OCI-M1 (cell line): ENCODE data around the gene RAD9A.

Experiments
- DNase-seq: peaks from one replicate; lab custom pipeline; 2025; lab: John Stamatoyannopoulos, UW

RAD9A gene

DNA sequence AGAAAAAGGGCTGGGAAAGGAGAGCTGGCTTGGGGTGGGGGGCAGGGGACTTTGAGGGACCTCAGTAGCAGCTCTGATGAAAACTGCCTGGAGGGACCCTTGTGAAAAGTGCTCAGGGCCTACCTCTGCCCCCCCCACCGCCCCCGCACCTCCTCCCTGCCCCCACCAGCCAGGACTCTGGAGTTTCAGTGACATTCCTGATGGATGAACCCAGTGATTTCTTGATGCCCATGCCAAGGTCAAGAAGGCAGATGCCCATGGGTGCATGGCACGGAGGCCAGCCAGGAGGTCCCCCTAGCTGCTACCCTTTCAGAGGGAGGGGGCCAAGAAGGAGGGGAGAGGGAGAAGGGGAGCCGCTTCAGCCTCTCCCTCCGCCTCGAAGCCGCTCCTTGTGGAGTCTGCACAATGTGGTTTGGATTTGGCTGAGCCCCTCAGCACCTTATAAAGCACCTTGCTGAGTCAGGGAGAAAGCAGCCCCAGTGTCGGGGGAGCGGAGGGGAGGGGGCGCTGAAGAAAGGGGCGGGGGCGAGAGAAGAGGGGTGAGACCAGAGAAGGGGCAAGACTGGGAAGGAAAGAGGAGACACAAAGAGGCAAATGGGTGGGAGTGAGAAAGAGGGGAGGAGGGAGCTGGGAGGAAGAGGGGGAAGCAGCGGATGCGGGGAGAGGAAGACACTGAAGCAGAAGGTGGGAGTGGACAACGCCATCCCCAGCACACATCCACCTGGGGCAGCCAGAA is 16.3 kb upstream of the RAD9A start:
- DNase-seq: no peak

DNA sequence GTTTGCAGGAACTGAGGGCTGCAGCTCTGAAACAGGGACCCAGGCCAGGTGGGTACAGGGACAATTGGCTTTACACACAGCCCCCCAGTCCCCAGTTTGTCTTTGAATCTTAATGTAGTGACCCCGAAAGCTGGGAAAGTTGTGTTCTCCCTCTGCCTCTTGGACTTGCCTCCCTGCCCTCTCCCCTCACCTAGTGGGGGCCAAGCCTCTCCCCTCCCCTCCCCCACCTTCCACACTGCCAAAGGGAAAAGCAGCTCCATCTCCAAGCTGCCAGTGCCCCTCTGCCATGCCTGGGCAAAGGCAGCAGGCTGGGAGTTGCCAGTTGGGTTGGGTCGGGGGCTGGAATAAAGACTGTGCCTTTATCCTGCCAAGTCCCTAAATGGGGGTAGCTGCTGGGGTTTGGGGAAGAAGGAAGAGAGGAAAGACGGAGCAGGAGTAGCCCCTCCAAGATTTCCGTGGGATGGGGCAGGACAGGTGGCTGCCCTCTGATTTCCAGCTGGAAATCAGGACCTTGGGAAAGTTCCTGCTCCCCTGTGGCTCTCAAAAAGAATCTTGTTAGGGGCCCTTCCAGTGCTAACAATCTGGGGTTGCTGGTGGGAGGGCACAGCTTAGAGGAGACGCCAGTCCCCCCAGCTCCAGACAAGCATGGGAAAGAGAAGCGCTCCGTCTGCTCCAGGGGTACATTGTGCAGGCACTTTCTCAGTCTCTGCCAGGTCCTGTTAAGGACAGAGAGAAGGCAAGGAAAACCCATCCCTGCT is 15.5 kb upstream of the RAD9A start:
- no peak for DNase-seq

DNA sequence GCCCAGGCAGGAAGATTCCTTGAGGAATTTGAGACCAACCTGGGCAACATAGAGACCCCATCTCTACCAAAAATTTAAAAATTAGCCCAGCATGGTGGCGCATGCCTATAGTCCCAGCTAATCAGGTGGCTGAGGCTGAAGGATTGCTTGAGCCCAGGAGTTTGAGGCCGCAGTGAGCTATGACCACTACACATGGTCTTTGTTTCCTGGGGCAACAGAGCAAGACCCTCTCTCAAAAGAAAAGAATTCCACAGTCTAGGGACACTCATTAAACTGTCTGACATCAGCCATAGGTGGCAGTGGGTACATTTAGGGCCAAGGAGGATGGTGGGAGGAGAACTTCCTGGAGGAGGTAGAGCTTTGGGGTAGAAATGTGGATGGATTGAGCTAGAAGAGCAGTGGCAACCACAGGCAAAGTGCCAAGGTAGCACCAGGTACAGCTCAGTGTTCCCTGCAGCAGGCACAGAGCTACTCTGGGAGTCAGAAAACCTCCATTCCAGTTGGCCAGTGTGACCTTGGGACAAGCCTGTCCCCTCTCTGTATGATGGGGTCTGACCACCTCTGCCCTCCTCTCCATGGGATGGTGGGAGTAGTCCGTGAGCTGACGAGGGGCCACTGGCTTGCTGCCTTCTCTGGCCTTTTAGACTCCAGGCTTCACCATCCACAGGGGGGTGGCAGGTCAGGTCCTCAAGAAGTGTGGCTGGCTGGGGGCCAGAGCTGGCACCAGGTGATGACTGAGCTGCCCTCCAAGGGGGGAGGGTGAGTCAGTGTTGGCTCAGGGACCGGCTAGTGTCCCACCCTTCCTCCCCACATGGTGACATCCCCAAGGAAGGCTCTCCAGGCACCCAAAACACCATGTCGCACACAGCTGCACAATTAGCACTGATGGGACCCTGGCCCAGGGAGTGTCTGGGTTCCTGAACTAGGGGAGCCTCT is 14.6 kb upstream of the RAD9A start:
- DNase-seq: no peak

DNA sequence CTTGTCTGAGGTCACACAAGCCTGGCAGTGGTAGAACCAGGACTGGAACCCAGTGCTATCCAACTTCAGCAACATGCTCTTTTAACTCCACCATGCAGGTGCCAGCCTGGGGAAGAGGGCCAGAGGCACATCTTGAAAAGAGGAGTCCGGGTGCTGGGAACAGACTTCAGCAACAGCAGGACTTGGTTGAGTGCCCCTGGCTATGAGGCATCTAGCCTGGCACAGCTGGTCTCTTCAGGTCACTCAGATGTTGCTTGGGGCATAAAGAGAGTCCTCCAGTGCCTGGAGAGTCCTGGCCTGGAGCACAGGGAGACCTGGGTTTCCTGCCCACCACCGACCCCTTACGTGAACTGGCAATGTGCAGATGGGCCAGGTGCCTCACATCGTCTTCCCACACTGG is 13.2 kb upstream of the RAD9A start:
- no peak for DNase-seq

DNA sequence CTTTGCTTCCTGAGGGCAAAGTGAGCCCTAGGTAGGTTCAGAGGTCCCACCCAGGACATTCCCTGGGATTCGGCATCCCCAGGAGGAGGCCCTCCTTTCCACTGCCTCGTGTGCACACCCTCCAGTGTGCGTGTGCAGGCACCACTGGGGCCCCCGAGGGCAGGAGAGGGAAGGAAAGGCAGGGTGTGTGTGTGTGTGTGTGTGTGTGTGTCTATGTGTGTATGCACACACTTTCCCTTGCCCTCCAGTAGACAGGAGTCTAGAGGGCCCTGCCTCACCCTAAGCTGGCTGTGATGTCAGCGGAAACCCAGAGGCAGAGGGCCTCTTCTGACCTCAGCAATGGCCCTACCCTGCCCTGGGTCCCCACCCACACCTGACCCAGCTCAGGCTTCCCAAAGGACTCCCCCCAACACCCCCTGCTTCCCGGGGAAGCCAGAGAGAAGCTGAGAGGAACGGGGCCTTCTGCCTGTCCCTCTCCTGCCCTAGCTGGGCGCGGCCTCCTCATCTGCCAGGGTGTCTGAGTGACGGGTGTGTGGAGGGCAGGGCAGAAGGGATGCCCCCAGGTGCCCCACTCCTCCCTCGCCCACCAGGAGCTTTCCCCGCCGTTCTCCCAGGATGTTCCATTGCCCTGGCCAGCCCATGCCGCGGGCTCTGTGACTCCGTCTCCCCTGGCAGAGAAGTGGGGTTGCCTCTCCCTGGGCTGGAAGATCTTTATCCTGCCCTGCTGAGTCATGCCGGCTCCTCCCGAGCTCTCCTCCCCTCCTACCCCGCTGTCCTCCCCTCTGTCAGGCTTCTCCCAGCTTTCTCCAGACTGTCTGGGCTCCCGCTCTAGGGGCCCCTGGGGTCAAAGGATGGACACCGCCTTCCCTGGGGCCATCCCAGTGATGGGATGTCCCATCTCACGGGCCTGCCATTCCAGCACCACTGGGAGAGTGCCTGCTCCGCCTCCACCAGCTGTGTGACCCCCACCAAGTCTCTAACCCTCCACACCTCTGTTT is 12.4 kb upstream of the RAD9A start:
- DNase-seq: no peak

DNA sequence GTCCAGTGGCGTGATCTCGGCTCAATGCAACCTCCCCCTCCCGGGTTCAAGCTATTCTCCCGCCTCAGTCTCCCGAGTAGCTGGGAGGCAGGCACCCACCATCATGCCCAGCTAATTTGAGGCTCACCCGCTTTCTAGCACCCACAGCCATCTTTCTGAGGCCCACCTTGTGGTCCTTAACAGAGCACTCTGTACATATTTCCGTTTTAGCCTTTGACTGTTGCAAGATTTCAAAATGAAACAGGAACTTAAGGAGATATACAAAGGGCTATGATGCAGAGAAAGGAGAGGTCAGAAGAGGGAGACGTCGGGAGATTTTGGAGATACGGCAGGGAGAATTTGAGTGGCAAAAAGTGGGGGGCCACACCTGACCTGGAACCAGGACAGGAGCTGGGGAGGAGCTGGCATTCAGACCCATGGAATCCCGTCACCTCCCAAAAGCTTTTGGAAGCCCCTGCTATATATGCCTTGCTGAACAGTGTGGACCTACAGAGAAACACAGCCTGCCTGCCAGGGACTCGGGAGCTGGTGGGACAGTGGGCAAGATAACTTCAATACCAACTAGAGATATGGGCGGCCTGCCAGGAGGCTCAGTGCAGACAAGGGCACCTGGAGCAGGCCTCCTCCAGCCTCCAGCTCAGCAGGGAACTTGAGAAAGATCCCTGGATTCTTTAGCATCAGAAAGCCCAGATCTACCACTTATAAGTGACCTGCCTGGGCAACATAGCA is 10.4 kb upstream of the RAD9A start:
- DNase-seq: peak; percentile 44

DNA sequence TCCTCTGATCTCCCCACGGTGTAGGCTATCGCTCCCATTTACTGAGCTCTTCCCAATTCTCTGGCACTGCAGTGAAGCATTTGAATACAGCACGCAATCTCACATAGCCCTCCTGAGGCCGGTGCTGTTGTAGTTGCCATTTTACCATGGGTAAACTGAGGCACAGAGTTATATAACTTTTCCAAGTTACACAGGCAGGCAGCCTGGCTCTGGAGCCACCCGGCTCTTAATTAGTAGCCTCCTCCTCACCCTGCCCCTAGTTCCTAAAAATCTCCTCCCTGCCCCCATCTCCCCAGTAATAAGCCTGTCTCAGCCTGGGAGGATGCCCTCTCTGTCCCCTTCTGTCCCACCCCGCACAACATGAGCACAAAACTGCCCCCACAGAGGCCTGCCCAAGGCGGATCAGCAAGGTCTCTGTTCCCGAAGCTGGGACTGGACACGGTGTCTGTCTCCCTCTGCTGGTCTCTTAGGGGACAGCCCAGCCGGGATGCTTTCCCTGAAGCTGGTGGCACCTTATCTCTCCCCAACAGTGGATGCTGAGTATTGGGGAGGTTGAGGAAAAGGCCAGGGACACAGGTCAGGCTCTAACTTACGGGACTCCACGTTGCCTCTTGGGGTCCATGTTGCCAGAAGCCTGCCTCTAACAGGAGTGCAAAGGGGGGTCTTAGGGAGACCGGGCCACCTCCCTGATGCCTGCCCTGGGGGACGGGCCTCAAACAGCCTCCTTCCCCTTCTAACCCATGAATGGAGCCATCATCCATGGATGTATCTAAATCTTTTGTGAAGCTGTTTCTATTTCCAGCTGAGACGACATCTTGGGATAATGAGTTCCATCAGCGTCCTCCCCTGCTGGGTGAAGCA is 9.3 kb upstream of the RAD9A start:
- peak; percentile 91 for DNase-seq

DNA sequence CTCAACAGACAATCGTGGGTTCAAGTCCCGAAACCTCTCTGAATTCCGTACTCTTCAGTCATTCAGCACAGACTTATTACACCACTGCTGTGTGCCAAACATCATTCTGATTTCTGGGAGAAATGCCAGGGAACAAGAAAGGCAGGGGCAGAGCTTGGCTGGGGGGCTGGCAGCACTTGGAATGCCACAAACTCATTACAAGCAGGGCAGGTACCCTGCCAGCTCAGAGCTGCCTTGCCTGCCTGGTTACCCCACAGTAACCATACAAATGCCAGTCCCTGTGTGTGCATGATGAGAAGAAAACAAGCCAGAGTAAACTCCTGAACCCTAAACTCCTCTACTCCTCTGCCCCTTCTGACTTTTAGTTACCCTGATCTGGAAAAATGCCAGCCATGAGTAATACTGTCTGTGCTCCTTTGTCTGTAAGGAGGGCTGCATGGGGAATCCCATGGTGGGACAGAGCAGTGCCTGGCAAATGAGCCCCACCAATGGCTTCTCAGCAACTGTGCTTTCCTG is 6.9 kb upstream of the RAD9A start:
- DNase-seq: no peak

DNA sequence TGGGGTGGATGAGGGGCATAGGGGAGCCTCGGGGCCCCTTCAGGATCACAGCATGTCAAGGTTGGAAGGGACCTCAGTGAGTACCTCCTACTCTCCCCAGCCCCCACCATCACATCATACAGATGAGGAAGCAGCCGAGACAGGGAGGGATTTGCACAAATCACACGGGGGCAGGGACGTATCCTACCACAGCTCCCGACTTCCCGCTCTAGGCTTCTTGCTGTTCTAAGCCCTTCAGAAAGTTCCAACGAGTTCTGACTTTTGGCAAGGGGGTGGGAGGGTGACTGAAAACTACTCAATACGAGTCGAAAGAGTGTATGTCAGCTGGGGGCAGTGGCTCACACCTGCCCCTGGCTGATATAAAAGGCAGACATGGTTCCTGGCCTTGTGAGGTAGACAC is 4.7 kb upstream of the RAD9A start:
- DNase-seq: peak; percentile 30

DNA sequence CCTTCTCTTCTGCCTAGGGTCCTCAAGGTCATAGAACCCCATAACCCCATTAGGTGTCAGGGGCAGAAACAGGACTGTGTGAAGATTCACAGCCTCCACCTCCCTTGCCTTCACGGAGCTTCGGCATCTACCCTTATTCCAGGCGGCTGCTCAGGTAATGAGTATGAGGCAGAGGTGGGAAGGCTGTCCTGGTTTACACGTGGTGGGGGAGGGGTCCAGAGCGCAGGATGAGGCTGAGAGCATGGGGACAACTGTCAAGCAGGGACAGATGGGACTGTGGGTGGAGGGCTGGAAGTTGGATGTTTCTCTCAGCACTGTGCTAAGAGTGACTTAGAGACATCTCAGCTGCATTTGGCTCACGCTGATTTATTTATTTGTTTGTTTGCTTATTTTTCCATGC is 4.3 kb upstream of the RAD9A start:
- no peak for DNase-seq

DNA sequence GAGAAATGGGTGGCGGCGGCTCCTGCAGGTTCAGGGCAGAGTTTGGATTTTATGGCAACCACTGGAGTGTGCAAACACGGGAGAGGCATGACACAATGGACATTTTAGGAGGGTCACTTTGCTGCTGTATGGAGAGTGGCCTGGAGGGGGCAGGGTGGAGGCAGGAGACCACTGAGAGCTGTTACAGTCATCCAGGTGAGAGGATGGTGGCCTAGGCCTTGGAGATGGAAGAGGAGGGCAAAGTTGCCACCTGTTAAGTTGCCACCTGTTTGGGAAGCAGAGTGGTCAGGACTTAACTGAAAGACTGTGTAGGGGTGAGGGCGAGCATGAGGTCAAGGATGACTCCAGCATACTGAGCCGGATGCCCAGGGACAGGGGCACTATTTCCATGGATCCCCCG is 2.3 kb upstream of the RAD9A start:
- peak; percentile 62 for DNase-seq

DNA sequence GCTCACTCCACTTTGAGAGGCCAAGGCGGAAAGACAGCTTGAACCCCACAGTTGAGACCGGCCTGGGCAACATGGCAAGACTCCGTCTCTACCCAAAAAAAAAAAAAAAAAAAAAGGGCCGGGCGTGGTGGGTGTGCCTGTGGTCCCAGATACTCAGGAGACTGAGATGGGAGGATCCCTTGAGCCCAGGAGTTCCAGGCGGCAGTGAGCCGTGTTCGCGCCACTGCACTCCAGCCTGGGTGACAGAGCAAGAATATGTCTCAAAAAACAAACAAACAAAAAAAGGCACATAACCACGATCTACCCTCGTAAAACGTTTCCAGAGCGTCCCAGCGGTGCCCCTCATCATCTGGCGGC is 861 bp upstream of the RAD9A start:
- DNase-seq: no peak

DNA sequence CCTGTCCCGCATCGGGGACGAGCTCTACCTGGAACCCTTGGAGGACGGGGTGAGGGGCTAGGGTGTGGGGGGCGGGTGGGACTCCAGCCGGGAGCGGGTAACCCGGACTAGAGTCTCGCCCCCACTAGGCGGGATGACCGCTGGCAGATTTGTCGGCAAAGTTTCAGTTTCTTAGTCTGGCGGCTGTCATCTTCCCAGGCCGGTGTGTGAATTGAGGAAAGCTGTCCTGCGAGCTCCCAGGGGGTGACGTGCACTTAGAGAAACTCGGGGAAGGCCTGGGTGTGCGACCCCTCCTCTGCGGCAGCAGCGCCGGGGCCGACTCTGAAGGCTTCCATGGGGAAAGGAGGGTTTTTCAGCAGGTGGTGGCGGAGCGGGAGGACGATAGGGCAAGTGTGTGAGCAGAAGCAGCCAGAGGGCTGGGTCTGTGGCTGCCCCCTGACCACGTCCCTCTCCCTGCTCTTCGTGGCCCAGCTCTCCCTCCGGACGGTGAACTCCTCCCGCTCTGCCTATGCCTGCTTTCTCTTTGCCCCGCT is 463 bp downstream of the RAD9A start:
- peak; percentile 59 for DNase-seq

DNA sequence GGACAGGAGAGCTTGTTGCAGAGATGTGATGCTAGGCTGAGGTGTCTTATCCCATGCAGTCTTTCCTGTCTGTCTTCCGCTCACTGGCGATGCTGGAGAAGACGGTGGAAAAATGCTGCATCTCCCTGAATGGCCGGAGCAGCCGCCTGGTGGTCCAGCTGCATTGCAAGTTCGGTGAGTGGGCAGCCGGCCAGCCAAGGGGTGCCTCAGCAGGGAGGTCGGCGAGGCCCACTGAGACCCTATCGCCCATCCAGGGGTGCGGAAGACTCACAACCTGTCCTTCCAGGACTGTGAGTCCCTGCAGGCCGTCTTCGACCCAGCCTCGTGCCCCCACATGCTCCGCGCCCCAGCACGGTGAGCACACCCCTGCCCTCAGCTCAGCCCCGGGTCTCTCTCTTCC is 1.7 kb downstream of the RAD9A start:
- no peak for DNase-seq

DNA sequence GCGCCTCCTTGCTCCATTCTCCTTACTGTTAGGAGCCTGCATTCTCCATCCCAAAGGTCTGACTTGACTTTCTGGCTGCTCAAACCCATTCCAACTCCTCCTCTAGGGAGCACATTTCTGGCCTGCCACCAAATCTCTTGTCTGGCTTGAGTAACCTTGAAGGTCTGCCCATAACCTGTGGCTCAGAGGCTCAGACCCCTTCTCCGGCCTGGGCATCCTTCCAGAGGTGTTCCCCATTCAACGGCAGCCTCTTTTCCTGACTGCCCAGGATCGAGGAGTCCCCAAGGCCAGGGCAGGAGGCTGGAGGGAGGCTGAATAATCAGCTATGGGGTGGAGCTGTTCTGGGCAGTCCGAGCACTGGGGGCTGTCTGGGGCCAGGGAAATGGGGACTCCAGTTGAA is 2.2 kb downstream of the RAD9A start:
- DNase-seq: no peak

DNA sequence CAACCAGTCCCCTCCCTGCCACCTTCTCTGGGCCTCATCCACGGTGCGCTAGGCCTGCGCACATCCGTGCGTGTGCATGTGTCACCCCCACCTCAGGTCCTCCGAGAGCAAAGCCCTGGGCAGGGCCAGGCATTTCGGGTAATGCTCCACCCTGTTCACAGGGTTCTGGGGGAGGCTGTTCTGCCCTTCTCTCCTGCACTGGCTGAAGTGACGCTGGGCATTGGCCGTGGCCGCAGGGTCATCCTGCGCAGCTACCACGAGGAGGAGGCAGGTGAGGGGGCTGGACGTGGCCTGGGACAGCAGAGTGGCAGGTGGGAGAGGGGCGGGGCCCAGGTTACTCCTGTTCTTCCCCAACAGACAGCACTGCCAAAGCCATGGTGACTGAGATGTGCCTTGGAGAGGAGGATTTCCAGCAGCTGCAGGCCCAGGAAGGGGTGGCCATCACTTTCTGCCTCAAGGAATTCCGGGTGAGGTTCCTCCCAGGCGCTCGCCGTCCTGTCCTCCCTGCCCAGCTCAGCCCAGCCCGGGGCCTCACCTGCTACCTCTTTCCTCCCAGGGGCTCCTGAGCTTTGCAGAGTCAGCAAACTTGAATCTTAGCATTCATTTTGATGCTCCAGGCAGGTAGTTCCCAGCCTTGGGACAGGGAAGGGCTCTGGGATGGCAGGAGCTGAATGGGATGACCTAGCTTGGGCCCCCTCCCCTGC is 3.9 kb downstream of the RAD9A start:
- no peak for DNase-seq

DNA sequence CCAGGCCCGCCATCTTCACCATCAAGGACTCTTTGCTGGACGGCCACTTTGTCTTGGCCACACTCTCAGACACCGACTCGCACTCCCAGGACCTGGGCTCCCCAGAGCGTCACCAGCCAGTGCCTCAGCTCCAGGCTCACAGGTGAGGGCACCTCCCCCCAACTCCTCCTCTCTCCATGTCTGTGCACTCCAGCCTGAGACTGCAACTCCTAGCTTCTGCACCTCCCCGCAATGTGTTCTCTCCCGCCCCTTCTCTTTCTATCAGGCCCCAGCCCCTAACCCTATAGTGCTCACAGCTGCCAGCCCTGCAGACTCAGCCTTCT is 4.4 kb downstream of the RAD9A start:
- DNase-seq: no peak

DNA sequence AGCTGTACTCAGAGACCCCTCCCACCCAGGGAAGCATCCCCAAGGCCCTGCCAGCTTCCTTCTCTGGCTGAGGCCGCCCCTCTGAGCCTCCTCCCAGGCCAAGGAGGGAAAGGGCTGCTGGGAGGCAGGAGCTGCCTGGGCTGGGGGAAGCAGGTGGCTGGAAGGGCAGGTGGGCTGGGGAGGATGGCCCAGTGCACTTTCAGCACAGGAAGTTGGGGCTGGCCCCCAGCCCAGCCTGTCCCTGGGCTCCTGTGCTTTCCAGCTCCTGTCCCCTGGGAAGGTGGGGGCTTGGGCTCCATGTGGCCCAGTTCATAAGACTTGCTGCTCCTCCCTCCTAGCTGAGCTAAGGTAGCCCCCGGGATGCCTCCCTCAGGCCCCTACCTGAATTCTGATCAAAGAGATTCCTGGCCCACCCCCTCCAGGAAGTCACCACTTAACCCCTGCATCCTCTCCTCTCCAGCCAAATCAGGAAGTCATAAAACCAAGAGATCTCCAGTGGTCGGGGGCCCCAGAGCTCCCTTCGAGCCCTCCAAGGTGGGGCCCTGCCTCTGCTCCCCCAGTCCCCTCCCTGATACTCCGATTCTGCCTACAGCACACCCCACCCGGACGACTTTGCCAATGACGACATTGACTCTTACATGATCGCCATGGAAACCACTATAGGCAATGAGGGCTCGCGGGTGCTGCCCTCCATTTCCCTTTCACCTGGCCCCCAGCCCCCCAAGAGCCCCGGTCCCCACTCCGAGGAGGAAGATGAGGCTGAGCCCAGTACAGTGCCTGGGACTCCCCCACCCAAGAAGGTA is 5.0 kb downstream of the RAD9A start:
- DNase-seq: no peak
